Measurements from ENCODE around the gene DMRT3.

DMRT3 gene

DNA sequence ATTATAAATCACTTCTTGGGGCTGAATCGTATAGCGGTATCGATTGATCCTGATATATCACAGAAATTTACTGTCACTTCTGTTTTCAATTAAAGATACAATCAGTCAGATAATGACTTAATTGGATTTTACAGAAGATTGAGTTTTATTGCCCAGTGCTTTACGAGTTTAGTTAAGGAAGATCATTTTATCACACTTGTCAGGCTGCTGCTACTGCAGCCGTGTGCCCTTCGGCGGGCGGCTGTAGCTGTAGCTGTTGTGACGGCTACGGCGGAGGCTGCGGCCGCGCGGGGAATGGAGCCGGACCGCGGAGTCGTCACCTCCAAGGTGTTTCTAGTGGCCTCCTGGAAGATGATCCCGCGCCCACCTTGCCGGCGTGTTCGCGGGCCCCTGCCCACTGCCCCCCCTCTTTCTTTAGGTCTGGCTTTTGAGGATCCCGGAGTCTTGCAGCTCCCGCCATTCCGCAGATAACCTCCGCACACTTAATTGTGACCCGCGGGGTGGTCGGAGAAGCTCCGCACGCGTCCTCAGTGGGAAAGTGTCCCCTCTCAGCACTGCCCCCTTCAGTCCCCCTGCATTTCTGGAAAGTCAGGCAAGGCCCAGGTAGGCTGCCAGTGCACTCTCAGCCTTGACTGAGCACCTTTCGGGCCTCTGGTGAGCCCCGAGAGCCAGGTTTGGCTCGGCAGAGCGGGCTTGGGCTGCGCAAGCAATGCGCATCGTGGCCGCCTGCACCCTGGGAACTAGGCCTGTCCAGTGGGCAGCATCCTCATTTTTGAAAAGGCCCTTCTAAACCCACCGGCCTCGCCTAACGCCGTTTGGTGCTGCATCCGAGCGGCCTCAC, 6.9 kb upstream of the DMRT3 start:
- no peak for DNase-seq (ENCODE audit: low read depth)
- TF ChIP-seq, protein P1, sequence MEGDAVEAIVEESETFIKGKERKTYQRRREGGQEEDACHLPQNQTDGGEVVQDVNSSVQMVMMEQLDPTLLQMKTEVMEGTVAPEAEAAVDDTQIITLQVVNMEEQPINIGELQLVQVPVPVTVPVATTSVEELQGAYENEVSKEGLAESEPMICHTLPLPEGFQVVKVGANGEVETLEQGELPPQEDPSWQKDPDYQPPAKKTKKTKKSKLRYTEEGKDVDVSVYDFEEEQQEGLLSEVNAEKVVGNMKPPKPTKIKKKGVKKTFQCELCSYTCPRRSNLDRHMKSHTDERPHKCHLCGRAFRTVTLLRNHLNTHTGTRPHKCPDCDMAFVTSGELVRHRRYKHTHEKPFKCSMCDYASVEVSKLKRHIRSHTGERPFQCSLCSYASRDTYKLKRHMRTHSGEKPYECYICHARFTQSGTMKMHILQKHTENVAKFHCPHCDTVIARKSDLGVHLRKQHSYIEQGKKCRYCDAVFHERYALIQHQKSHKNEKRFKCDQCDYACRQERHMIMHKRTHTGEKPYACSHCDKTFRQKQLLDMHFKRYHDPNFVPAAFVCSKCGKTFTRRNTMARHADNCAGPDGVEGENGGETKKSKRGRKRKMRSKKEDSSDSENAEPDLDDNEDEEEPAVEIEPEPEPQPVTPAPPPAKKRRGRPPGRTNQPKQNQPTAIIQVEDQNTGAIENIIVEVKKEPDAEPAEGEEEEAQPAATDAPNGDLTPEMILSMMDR (IDR thresholded peaks at IDR 0.05; ENCODE audit: control insufficient read depth, insufficient read depth, low read depth, low read length, missing control alignments), result no peak

DNA sequence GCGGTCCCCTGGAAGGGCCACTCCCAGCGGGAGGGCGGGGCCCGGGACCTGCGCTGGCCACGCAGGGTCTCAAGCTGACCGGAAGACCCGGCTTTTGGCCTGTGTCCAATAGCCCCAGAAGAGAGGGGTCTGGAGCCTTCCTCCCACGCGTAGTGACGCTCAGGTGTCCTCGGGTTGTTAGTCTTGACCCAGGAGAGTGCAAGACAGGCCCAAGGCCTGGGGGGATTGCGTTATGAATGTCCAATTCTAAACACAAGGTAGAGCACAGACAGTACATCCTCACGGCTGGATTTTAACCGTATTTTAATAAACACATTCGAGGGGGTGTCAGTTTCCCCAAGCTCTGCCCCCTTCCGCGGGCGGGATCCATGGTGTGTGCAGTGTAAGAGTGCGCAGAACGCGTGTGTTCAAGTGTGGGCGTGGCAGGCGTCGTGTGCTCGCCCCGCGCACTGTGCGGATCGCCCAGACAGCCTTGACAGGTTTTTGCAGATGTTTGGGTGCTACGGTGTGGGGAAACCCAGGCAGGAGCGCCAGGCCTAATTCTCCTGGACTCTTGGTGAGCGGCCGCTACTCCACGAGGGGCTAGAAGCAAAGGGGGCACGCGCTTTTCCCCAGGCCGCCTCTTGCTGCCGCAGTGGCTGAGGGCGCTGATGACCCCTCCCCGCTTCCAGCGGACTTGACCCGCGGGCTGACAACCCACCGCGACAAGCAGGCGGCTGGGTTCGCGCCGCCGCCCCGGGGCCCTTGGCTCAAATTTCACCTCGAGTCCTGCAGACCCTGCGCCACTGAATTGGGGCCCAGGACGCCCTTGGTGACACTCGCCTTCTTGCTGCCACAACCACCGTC, 6.1 kb upstream of the DMRT3 start:
- no peak for DNase-seq (ENCODE audit: low read depth)
- no peak overlapping the region for H3K4me3 ChIP-seq (ENCODE audit: control insufficient read depth, low read depth, low read length)
- TF ChIP-seq, protein P1 (IDR thresholded peaks at IDR 0.05; ENCODE audit: control insufficient read depth, insufficient read depth, low read depth, low read length, missing control alignments), result no peak

More for the DNA sequence above, 6.9 kb upstream of the DMRT3 start:
- no peak overlapping the region for H3K4me3 ChIP-seq (ENCODE audit: control insufficient read depth, low read depth, low read length)

DNA sequence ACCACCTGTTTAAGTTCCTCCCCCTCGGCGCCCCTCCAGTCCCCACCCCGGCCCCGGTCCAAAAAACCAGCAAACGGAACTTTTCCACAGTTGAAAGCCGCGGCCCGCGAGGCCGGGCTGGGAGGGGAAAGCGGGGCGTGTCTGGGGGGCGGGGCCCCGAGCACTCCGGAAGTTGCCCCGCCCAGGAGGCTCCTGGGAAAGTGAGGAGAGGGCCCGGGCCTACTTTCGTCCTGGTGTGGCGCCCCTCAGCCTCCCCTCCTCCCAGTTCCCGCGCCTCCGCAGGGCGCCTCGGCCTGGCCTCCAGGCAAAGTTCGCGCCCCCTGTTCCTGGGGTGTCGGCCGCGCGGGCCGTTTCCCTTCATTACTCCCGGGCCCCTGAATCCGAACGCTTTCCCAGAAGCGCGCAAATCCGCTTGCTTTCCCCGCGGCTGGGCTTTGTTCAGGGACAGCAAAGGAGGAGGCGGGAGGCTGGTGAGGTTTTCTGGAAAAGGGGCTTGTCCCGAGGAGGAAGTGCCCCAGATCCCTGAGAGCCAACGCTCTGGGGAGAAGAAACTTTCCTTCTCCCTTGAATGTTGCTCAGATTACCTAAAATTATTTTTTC, 4.5 kb upstream of the DMRT3 start:
- peak overlapping the region; percentile 22 for H3K4me3 ChIP-seq (ENCODE audit: control insufficient read depth, low read depth, low read length)
- DNase-seq (ENCODE audit: low read depth), result no peak
- TF ChIP-seq, protein P1 (IDR thresholded peaks at IDR 0.05; ENCODE audit: control insufficient read depth, insufficient read depth, low read depth, low read length, missing control alignments), result no peak

DNA sequence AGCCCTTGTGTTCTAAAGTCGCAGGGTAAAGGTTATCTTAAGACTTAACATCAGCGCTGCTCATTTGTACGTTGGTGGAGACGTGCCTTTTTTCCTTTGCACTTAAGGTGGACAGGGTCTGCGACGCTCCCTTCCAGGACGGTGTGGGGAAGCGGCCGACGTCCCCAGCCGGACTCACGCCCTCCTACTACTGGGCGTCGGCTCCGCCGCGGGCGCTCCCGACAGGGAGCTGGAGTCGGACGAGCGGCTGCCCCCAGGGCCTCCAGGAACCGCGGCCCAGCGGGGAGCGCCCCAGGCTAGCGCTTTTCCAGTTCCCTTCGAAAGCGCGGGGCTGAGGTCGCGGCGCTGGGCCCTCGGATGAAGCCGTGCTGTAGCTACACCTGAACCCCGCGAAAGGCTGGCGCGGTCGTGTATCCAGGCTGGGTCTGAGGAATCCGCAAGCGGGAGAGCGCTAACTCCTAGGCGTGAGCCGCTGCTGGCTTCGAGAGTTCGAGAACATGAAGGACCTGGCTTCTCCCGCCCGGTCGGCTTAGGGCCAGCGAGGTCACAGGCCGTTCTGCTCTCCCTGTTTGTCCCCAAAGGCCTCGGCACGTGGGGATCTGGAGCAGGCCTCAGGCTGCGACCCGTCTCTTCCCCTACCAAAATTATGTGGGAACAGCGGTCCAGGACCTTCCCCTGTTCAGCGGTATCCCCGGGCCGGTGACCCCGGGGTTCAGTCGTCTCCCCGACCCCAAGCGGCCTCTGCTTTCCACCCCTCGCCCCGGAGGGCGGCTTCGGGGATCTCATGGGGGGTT, 3.8 kb upstream of the DMRT3 start:
- DNase-seq (ENCODE audit: low read depth), result no peak
- H3K4me3 ChIP-seq (ENCODE audit: control insufficient read depth, low read depth, low read length), result no peak overlapping the region
- TF ChIP-seq, protein P1 (IDR thresholded peaks at IDR 0.05; ENCODE audit: control insufficient read depth, insufficient read depth, low read depth, low read length, missing control alignments), result no peak

DNA sequence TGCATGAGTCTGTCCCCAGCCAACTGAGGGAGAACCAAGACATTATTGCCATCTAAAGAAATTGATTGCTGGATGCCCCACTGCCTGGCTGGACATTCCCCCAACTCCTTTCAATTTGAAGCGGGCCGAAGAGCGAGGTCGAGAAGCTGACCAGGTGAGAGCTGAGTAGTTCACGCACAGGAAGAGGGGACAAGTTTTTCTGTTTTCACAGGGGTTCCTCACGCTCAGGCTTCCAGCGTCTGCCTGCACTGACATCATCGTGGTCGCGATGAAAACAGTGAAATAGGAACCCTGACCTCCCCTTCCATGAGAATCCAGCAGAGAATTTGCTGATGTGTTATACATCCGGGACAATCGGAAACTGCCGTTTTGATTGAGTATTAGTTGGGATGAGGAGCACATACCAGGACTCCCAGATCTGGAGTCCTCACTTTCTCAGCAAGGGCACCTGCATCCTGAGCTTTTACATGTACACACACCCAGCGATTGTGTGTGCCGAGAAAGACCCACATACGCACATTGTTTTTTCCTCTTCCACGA, 3.1 kb upstream of the DMRT3 start:
- TF ChIP-seq, protein P1 (IDR thresholded peaks at IDR 0.05; ENCODE audit: control insufficient read depth, insufficient read depth, low read depth, low read length, missing control alignments), result no peak
- DNase-seq (ENCODE audit: low read depth), result no peak
- no peak overlapping the region for H3K4me3 ChIP-seq (ENCODE audit: control insufficient read depth, low read depth, low read length)
